ENCODE results near the gene SHPK.

SHPK gene

DNA sequence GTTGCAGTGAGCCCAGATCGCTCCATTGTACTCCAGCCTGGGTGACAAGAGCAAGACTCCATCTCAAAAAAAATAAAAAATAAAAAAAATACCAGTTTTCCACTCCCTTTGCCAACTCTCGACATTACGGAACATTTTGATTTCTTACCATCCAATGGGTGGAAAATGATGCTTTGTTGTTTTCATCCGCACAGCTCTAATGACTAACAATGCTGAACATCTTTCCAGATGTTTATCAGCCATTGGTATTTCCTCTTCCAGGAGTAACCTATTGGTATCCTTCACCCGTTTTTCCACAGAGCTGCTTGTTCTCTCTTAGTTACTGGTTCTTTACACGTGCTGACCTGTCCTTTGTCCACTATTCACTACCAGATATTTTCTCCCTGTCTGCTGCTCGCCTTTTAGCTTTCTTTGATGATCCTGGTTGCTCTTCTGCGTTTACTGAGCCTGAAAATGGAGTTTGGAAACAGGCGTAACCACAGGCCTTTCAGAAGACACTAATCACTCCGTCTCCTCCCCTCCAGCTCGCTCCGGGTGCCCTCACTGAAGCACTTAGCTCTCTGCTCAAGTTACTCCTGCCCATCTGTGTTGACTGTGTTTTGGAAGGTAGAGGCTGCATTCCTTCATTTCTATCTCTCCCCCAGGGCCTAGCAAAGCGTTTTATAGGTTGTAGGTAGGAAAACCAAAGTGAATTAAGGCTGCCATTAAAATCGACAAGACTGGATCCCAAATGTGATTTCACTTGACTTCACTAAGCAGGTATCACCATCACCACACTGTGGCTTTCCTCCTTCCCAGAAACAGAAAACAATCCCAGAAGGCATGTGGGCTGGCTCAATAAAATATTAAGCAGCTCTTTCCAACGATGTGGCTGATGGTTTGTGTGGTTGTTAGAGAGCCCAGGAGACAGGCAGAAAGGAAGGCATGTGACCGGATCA, 8.9 kb downstream of the SHPK start:
- DNase-seq: no peak

GRCh38 chr17:3622977-3623594, 13.0 kb downstream of the SHPK start:
- no peak for DNase-seq

- no peak for DNase-seq
Observed at GRCh38 chr17:3621146-3621720, 14.8 kb downstream of the SHPK start.

DNA sequence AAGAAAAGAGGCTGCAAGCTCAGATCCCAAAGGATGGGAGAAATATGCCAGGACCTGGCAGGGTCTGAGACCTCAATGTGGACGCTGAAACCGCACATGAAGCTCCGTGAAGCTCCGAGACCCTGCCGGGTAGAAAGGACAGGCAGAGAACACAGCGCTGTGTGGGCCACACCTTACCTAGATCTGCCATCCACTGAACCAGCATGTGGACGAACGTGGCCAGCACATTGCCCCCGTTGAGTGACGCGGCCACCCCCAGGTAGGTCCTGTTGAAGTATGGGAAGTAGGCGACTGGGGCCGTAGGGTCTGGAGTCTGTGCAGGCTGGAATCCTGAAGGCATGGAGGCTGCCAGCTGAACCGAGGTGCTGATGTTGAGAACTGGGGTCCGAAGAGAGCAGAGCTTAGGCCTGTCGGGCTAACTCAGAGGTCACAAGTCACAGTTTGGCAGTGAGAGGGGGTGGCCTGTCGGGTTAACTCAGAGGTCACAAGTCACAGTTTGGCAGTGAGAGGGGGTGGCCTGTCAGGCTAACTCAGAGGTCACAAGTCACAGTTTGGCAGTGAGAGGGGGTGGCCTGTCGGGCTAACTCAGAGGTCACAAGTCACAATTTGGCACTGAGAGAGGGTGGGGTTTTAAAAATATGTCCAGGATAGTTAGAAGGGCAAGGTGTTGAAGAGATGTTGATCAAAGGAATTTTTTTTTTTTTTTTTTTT, 20.7 kb downstream of the SHPK start:
- DNase-seq: no peak

DNA sequence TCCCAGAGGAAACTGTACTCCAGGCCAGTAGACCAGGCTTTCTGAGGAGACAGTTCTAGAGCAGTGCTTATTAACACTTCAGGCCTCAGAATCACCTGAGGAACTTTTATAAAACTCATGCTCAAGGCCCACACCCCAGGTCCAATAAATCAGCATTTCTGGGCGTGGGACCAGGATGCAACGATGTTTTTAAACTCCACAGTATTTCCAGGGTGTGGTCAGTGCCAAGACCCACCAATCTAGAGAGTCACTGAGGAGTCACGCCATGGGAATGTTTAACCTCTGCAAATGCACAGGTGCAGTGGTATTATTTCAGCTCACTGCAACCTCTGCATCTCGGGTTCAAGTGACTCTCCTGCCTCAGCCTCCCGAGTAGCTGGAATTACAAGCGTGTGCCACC, 22.9 kb downstream of the SHPK start:
- DNase-seq: no peak

DNA sequence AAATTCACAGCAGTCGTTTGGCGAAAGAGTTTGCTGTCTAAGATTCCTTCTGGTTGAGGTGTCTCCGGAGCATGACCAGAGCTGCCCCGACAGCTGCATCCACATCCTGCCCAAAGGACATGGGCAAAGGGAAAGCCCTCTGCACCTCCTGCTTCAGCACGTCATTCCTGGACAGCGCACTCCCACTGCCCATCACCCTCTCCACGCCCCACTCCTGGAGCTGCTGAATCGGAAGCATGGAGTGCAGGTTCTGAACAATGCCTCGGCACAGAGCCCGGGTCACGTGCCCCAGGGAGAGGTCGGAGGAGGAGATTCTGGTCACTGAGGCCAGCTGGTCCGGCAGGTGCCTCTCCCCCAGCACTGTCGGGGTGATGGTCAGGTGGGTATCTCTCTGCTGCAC, 25.5 kb downstream of the SHPK start:
- no peak for DNase-seq

GRCh38 chr17:3609689-3610088, 26.4 kb downstream of the SHPK start:
- DNase-seq: no peak

- DNase-seq: no peak
Observed at GRCh38 chr17:3603870-3604259, 32.2 kb downstream of the SHPK start.

DNA sequence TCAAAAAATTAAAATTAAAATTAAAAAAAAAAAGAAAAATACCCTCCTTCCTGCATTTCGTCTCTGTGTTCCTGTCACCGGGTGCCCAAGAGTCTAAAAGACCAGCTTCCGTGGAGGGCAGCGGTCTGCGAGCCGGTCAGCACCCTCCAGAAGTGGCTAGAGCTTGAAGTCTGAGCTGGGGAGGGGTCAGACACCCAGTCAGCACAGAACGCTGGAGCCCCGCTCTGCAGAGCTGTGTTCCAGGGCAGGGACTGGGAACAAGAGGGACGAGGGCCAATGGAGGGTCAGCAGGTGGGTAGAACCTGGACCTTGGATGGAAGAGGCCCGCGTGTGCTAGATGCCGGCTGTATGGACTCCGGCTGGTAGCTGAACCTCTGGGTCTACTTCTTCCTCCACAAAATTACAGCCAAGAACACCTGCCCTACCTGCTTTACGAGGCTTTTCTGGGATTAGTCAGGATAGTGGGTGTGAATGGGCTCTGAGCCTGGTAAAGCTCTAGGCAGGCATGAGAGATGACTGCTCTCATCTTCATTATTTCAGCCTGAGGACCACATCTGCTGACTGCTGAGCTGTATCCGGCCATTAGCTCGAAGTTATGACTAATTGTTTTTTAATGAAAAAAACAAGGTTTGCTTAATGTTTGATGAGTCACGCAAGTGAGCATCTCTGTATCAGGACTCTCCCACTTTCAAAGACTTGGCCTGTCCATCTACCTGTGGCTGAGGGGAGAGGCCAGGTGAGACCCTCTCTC, 32.8 kb downstream of the SHPK start:
- DNase-seq: no peak

- peak; percentile 26 for DNase-seq
Observed at GRCh38 chr17:3602499-3602898, 33.6 kb downstream of the SHPK start.

DNA sequence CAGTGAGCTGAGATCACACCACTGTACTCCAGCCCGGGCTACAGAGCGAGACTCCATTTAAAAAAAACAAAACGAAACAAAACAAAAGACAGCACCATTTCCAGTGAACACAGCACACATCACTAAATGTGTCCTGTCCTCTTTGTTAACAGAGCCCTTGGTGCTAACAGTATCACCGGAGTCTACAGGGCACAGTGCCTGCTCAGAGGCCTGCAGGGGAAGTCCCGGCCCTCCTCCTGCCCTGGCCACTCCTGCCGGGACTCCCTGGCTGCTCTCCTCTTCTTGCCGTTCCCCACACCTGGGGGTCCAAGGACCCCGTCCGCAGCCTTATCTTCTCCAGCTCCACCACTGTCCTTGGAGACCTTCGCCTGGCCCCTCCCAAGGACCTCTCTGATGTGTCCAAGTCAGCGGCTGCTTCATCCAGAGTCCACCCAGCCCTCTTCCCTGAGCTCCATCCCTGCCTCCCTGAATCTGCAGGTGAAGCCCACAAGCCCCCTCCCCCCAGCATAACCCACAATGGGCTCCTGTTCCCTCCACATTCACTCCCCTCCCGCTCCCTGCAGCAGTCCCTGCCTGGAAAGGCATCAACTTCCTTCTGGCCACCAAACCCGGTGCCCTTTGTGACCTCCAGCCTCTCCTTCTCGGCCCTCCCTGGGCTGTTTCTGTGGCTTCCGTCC, 35.4 kb downstream of the SHPK start:
- DNase-seq: no peak

DNA sequence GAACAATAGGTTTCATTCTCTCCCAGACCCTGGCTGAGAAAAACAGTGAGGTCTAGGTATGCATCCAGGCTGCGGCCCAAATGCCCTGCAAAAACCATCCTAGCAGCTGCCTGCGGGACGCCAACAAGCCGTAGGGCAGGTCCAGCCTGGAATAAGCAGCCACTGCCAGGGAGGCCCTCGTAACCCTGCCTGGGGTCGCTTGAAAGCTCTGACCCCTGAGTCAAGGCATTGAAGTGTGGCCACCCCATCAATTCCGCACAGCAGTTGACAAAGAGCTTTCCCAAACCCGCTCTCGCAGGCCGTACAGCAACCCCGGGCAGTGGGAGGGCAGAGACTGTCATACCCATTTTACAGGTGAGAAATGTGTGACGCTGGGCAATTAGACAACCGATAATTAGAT, 38.0 kb downstream of the SHPK start:
- no peak for DNase-seq

GRCh38 chr17:3596804-3597464, 39.1 kb downstream of the SHPK start:
- no peak for DNase-seq

- DNase-seq: no peak
Observed at GRCh38 chr17:3594976-3595375, 41.1 kb downstream of the SHPK start.

DNA sequence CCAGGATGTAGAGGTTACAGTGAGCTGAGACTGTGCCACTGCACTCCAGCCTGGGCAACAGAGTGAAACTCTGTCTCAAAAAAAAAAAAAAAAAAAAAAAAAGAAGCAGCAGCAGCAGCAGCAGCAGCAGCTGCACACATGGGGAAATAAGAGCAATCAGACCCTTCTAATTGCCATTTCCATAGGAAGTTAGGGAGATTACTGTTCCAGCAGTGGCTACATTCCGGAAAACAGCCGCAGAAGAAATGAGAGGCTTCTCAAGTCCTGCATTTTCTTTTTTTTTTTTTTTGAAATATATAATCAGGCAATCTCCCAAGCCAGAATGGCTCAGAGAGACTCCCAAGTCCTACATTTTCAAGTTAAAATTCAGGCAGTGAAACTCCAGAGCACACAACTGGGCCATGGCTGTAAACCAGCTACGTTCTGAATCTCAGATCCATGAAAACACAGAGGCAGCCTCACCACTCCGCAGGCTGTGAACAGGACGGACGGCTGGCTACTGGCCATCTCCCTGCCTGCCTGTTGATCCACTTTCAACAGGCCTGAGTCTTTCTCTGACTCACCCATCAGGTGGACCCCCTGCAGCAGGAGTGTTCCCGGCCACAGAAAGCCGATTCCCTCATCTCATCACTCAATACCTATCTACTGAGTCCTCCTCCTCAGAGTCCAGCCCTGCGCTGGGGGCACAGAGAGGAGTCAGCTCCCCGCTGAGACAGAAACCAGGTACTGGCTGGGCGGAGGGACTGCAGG, 41.8 kb downstream of the SHPK start:
- no peak for DNase-seq

DNA sequence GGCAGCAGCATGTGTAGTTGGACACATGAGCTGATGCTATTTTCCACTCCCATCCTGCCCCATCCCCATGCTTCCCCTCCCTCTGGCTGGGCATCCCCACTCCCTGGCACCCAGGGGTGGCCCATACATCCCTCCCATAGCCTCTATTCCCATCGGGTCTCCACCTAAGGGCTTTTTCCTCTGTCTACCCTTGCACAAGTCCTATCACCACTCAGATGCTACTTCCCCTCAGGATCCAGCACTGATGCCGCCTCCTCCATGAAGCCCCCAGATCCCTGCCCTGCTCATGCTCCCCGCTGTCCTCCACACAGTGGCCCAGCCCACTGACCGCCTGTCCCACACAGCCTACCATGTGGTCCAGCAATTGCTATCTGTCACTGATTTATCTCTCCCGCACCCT, 42.7 kb downstream of the SHPK start:
- DNase-seq: no peak

- DNase-seq: no peak
Observed at GRCh38 chr17:3592216-3592860, 43.7 kb downstream of the SHPK start.

GRCh38 chr17:3590768-3591167, 45.3 kb downstream of the SHPK start:
- DNase-seq: no peak

DNA sequence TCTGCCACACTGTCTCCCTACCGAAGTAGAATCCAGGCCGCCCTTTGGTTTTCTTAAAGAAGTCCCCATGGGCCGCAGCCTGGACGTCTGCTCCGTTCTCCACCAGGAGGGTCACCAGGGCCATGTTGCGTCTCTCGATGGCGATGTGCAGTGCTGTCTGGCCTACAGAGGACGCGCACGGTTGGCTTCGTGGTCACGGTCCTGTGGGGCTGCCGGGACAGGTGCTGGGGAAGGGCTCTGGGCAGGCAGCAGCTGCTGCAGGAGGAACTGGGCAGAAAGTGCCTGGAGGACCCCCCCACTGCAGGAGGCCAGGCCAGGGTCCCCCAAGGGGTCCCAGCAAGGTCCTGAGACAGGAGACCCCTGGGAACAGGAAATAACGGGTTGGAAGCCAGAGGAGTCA, 45.8 kb downstream of the SHPK start:
- DNase-seq: no peak

GRCh38 chr17:3589784-3590183, 46.3 kb downstream of the SHPK start:
- no peak for DNase-seq

Measured in NCI-H146 (cell line).